K562 (cell line): ENCODE results near the gene ZNF763. TPM values are rescaled to one million over a fixed set of nuclear protein-coding genes. Genes with fewer than 3 reads are reported as not detected.

ENCODE experiments used
- ARID3A ChIP-seq: IDR thresholded peaks from 2 replicates; pipeline ENCODE4 v1.6.1; 2012; ENCODE audit warnings: low read depth, low read length, improper control_type of control experiment, borderline replicate concordance
- ATF4 ChIP-seq: fragments of 450-650 bp; formaldehyde crosslinking; IDR thresholded peaks from 2 replicates; pipeline ENCODE4 v1.4.0; 2022; ENCODE audit warnings: mild to moderate bottlenecking, moderate library complexity
- CC2D1A ChIP-seq: fragments of 450-650 bp; IDR thresholded peaks from 2 replicates; pipeline ENCODE4 v1.6.1; 2017; ENCODE audit warnings: mild to moderate bottlenecking
- CREB3 ChIP-seq: fragments of 450-650 bp; conservative IDR thresholded peaks from 2 replicates; pipeline ENCODE4 v1.6.1; 2016; ENCODE audit warnings: missing genetic modification characterization, low read depth, mild to moderate bottlenecking, missing compliant biosample characterization, moderate library complexity
- DMBX1 ChIP-seq: fragments of 250-450 bp; sonication (Bioruptor Pico); IDR thresholded peaks from 2 replicates; pipeline ENCODE4 v1.8.0; 2022; ENCODE audit warnings: inconsistent platforms, mild to moderate bottlenecking, moderate library complexity, borderline replicate concordance
- HMGN3 ChIP-seq: IDR thresholded peaks from 2 replicates; pipeline ENCODE4 v1.6.1; 2011; ENCODE audit warnings: borderline replicate concordance, low read depth, mild to moderate bottlenecking, mixed read lengths, low read length; ENCODE audit not compliant: insufficient read length; ENCODE audit errors: extremely low read depth
- MECOM ChIP-seq: fragments of 250-450 bp; sonication (Bioruptor Pico); IDR thresholded peaks from 2 replicates; pipeline ENCODE4 v1.8.0; 2022; ENCODE audit warnings: inconsistent platforms
- NCOR1 ChIP-seq: fragments of 450-650 bp; IDR thresholded peaks from 2 replicates; pipeline ENCODE4 v1.6.1; 2016; ENCODE audit warnings: mild to moderate bottlenecking, moderate library complexity
- OTX1 ChIP-seq: fragments of 450-650 bp; formaldehyde crosslinking; IDR thresholded peaks from 2 replicates; pipeline ENCODE4 v1.4.0; 2022; ENCODE audit warnings: mild to moderate bottlenecking
- TAF1 ChIP-seq: IDR thresholded peaks from 2 replicates; pipeline ENCODE4 v1.6.1; 2011; ENCODE audit warnings: mild to moderate bottlenecking, low read length, moderate library complexity; ENCODE audit not compliant: insufficient read depth, control insufficient read depth, severe bottlenecking; ENCODE audit errors: extremely low read depth
- TSHZ1 ChIP-seq: fragments of 250-450 bp; sonication (Bioruptor Pico); IDR thresholded peaks from 2 replicates; pipeline ENCODE4 v1.4.0; 2020; ENCODE audit warnings: mild to moderate bottlenecking, moderate library complexity
- U2AF2 ChIP-seq: fragments of 200-400 bp; formaldehyde crosslinking; optimal IDR thresholded peaks from 2 replicates; pipeline ENCODE3; 2017; ENCODE audit warnings: low read depth, mild to moderate bottlenecking, low read length
- ZEB2 ChIP-seq: fragments of 450-650 bp; IDR thresholded peaks from 2 replicates; pipeline ENCODE4 v1.6.1; 2016
- ZNF609 ChIP-seq: sonication (generic); formaldehyde crosslinking; IDR thresholded peaks from 2 replicates; pipeline ENCODE4 v1.8.1; 2023; ENCODE audit warnings: missing genetic modification reagents, mild to moderate bottlenecking, borderline replicate concordance
- ZNF695 ChIP-seq: fragments of 450-650 bp; formaldehyde crosslinking; IDR thresholded peaks from 2 replicates; pipeline ENCODE4 v1.4.0; 2020; ENCODE audit warnings: mild to moderate bottlenecking, moderate library complexity
- polyA plus RNA-seq, 8 experiments: library from polyadenylated mRNA; depleted of rRNA in 4 of 8; stranded (reverse) in 5 of 8; unstranded in 3 of 8; fragments of >200 nt; fragmentation: Nextera tagmentation in 2 of 8; fragmentation: Illumina TruSeq in 1 of 8; extraction: Ambion mirVana in 2 of 8; extraction: Trizol in 1 of 8; gene quantifications; 2 replicates each; pipeline versions ENCODE4 v1.2.1 to v1.2.3, GENCODE V29; 2011 to 2014; ENCODE audit warnings: inconsistent platforms in 1 of 8, missing spikeins in 1 of 8
- total RNA-seq, 7 experiments: library from RNA; depleted of rRNA in 6 of 7; stranded (reverse); fragments of >200 nt in 6 of 7; fragmentation: Illumina TruSeq in 2 of 7; extraction: Trizol in 2 of 7; gene quantifications; 2 replicates each; pipeline versions ENCODE4 v1.2.1 to v1.2.3, GENCODE V29; 2011 to 2021; ENCODE audit warnings: low replicate concordance in 1 of 7

The ZNF763 gene
- total and polyA plus RNA-seq, 9 of the 15 experiments (the other 6 are each of a cell fraction or from before 2014, with no cell fraction given): 0.08 to 0.28 (median 0.16) TPM; not detected in 3

GRCh38 chr19:11924886-11925650 is 39.8 kb upstream of the ZNF763 start, which contains the start of gene ZNF700 (continued):
- TF ChIP-seq ZNF609 (CRISPR knock-in tag) (peak; percentile 42; the same call in 1 of the 2 replicates), ZNF695 (CRISPR knock-in tag) (no peak), CC2D1A (no peak), CREB3 (tag) (no peak), DMBX1 (CRISPR knock-in tag) (no peak), MECOM (CRISPR knock-in tag) (no peak), OTX1 (CRISPR knock-in tag) (no peak), ZEB2 (no peak), U2AF2 (no peak), NCOR1 (no peak), ARID3A (no peak), TAF1 (peak; percentile 87), ATF4 (no peak), TSHZ1 (CRISPR knock-in tag) (no peak), HMGN3 (peak; percentile 37)
